Natural killer cell treated with Interleukin-12 subunit alpha and Interleukin-12 subunit beta and Interleukin-15 and Interleukin-18, amount 100 ng/mL, for 72 hours (primary cell): ENCODE results near the gene ZNF549. TPM values are rescaled to one million over a fixed set of nuclear protein-coding genes. Genes with fewer than 3 reads are reported as not detected.
A peak's percentile ranks its signal among the peaks of the same experiment; 100 is the strongest.
"Not testable (repeated sequence)": the region's sequence is repeated elsewhere in the genome, so short reads cannot be mapped to it uniquely, and the experiment has no call there.

Experiments used
- ATAC-seq, 2 donors: fragments of 150-1000 bp; cut with Tn5 transposase in 1 of 2; sonication (Bioruptor Pico), chemical (Tn5 transposase) in 1 of 2; 2 replicates each; pipeline ENCODE4 v1.10.0; 2021
- DNase-seq: peaks from one replicate; pipeline ENCODE4 v3.0.0; 2022; ENCODE audit warnings: low spot score
- H3K27ac Mint-ChIP-seq, 2 donors: 1 replicate in 1 of 2; 2 replicates in 1 of 2; pipeline ENCODE4 v1.8.0; 2022; ENCODE audit warnings: mixed read lengths in 2 of 2, mild to moderate bottlenecking in 1 of 2, moderate library complexity in 1 of 2
- H3K27me3 Mint-ChIP-seq, 2 donors: 1 replicate in 1 of 2; 2 replicates in 1 of 2; pipeline ENCODE4 v1.8.0; 2022; ENCODE audit warnings: mixed read lengths in 2 of 2
- H3K36me3 Mint-ChIP-seq: one replicate; pipeline ENCODE4 v1.8.0; 2022; ENCODE audit warnings: mixed read lengths
- H3K4me1 Mint-ChIP-seq, 2 donors: 1 replicate in 1 of 2; 2 replicates in 1 of 2; pipeline ENCODE4 v1.8.0; 2022; ENCODE audit warnings: low read depth in 2 of 2, mixed read lengths in 2 of 2, mild to moderate bottlenecking in 1 of 2
- H3K4me3 Mint-ChIP-seq: one replicate; pipeline ENCODE4 v1.8.0; 2022; ENCODE audit warnings: mixed read lengths
- H3K9me3 Mint-ChIP-seq: 2 replicates; pipeline ENCODE4 v1.8.0; 2022; ENCODE audit warnings: mixed read lengths
- total RNA-seq, 2 donors: library from RNA; stranded (reverse); gene quantifications; one replicate each; pipeline ENCODE4 v1.2.3, GENCODE V29; 2022

Gene ZNF549
- 1 to 10 TPM; 4.8 to 7.3 TPM for total RNA-seq

GRCh38 chr19:57527136-57527881 lies at the start of gene ZNF549:
ZNF549 (plus strand) TSS chr19:57527356; CDS start chr19:57527574, 218 bp downstream.
- Mint-ChIP-seq H3K27me3 (peaks cover 0 to 7% of the 10 kb centered on the region in 2 donors), H3K36me3 (peaks cover 28% of the 10 kb centered on the region), H3K4me1 (peaks cover 12 to 15% of the 10 kb centered on the region in 2 donors), H3K4me3 (peak within 1 kb of the TSS; percentile 92), H3K9me3 (peaks cover 11% of the 10 kb centered on the region), H3K27ac (peak within 1 kb of the TSS; percentile 72 to 85)
- ATAC-seq (peak; percentile 100), DNase-seq (peak; percentile 92)

DNA sequence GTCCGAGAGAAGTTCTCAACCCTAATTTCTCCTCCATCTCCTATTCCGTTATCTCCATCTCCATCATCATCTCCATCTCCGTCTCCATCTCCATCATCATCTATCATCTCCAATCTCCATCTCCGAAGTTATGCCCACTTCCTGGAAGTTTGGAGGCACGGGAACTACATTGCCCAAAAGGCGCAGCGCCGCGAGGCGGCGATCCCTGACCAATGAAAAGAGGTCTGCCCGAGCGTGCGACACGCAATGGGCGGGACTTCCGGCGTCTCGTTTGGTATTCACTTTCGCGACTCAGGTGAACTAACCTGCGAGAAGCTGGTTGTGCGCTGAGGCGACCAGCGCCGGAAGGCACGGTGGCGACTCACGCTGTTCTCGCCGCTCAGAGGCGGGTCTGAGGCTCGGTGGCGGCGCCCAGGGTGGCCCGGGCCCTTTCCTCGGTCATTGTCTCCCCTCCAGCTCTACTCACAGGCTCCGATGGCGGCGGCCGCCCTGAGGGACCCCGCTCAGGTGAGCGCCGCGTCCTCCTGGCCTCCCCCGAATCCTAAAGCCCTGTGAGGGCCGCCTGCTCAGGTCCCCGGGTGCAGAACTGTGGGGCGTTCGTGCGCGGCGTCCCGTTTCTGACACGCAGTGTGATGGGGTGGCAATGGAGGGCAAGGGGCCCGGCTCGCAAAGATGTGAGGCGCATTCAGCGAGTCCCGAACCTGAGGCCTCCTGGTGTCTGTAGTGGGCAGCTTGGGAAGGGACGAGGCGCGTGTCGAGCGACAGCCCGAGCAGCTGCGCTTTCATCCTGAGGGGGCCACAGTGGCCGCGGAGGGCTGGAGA lies 39.5 kb upstream of the ZNF549 start, which contains the start of gene ZNF419:
Gene ZNF419, plus strand, starts transcription at position 274 of the 822 bp plus-strand sequence. Its CDS starts 201 bp downstream, at position 475.
- H3K9me3 Mint-ChIP-seq = peaks cover 20% of the 10 kb centered on the region
- H3K27ac Mint-ChIP-seq = peak within 1 kb of the TSS; percentile 19 to 70
- peak; percentile 95 to 98 for ATAC-seq
- peak; percentile 89 for DNase-seq
- peak within 1 kb of the TSS; percentile 77 for H3K4me3 Mint-ChIP-seq
- H3K36me3 Mint-ChIP-seq = peaks cover 39% of the 10 kb centered on the region
- not testable (repeated sequence) for H3K27me3 Mint-ChIP-seq
- peaks cover 13 to 15% of the 10 kb centered on the region in 2 donors for H3K4me1 Mint-ChIP-seq

DNA sequence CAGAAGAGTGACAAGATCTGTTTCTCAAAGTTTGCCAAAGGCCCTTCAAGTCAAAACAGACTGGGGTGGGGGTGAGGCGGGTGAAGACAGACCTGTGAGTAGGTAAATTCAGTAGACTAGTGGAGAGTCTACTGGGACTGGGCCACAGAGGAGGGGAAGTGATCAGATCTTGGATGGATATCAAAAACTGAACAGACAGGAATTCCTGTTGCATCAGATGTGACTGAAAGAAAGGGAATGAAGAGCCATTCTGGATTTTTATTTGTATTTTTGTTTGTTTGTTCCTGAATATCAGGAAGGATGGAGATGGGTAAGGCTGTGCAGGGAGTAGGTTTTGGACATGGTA lies 38.9 kb upstream of the ZNF549 start:
- Mint-ChIP-seq H3K36me3 (peaks cover 45% of the 10 kb centered on the region), H3K4me1 (peaks cover 13 to 15% of the 10 kb centered on the region in 2 donors), H3K4me3 (peak overlapping the region; percentile 77), H3K27ac (peak overlapping the region in 1 of 2 donors; percentile 70), H3K9me3 (peaks cover 20% of the 10 kb centered on the region)
- ATAC-seq, DNase-seq, H3K27me3 Mint-ChIP-seq: not testable (repeated sequence)

GRCh38 chr19:57499332-57499679 lies 27.9 kb upstream of the ZNF549 start:
- Mint-ChIP-seq H3K4me1 (peaks cover 20 to 26% of the 10 kb centered on the region in 2 donors), H3K36me3 (peaks cover 63% of the 10 kb centered on the region), H3K9me3 (peaks cover 18% of the 10 kb centered on the region), H3K4me3 (peak overlapping the region; percentile 85), H3K27ac (peak overlapping the region; percentile 48 to 74)
- not testable (repeated sequence) for H3K27me3 Mint-ChIP-seq, ATAC-seq, DNase-seq

DNA sequence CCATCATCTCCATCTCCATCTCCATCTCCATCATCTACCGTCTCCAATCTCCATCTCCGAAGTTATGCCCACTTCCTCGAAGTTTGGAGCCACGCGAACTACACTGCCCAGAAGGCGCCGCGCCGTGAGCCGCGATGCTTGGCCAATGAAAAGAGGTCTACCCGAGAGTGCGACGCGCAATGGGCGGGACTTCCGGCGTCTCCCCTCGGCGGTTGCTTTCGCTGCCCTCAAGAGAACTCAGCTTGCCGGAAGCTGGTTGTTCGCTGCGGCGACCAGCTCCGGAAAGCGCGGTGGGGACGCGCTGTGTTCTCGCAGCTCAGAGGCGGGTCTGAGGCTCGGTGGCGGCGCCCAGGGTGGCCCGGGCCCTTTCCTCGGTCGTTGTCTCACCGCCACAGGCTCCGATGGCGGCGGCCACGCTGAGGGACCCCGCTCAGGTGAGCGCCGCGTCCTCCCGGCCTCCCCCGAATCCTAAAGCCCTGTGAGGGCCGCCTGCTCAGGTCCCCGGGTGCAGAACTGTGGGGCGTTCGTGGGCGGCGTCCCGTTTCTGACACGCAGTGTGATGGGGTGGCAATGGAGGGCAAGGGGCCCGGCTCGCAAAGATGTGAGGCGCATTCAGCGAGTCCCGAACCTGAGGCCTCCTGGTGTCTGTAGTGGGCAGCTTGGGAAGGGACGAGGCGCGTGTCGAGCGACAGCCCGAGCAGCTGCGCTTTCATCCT lies 27.3 kb upstream of the ZNF549 start, which contains the start of gene ZNF773:
Gene ZNF773, plus strand, starts transcription at position 259 of the 716 bp plus-strand sequence. Its CDS starts 143 bp downstream, at position 402.
- H3K27me3 Mint-ChIP-seq = not testable (repeated sequence)
- Mint-ChIP-seq H3K4me3 (peak within 1 kb of the TSS; percentile 85), H3K4me1 (peaks cover 20 to 26% of the 10 kb centered on the region in 2 donors), H3K36me3 (peaks cover 60% of the 10 kb centered on the region), H3K9me3 (peaks cover 18% of the 10 kb centered on the region), H3K27ac (peak within 1 kb of the TSS; percentile 48 to 74)
- DNase-seq (peak; percentile 96), ATAC-seq (peak; percentile 98 to 100)

GRCh38 chr19:57500400-57500799 lies 26.8 kb upstream of the ZNF549 start:
- not testable (repeated sequence) for DNase-seq, ATAC-seq, H3K27me3 Mint-ChIP-seq
- peak overlapping the region; percentile 47 to 74 for H3K27ac Mint-ChIP-seq
- H3K9me3 Mint-ChIP-seq = peaks cover 18% of the 10 kb centered on the region
- peaks cover 20 to 26% of the 10 kb centered on the region in 2 donors for H3K4me1 Mint-ChIP-seq
- H3K4me3 Mint-ChIP-seq = peak overlapping the region; percentile 85
- peaks cover 61% of the 10 kb centered on the region for H3K36me3 Mint-ChIP-seq

DNA sequence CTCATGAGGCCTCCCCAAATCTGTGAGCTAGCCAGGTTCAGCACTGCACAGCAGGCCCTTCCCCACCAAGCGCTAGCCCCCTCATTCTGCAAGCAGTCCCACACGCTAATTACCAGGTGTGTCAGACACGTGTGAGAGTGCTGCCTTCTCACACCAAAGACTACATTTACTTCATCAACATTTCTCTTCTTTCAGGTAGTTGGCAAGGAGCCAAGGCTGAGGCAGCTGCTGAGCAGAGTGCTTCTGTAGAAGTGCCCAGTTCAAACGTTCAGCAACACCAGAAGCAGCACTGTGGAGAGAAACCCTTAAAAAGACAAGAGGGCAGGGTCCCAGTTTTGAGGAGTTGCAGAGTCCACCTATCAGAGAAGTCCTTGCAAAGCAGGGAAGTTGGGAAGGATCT lies 21.0 kb upstream of the ZNF549 start:
- peaks cover 25% of the 10 kb centered on the region for H3K9me3 Mint-ChIP-seq
- no peak overlapping the region for H3K27ac Mint-ChIP-seq
- H3K27me3 Mint-ChIP-seq = no peaks in the 10 kb centered on the region
- H3K4me3 Mint-ChIP-seq = no peak overlapping the region
- H3K4me1 Mint-ChIP-seq = peaks cover 2 to 14% of the 10 kb centered on the region in 2 donors
- no peak for ATAC-seq
- no peak for DNase-seq
- H3K36me3 Mint-ChIP-seq = peaks cover 77% of the 10 kb centered on the region

DNA sequence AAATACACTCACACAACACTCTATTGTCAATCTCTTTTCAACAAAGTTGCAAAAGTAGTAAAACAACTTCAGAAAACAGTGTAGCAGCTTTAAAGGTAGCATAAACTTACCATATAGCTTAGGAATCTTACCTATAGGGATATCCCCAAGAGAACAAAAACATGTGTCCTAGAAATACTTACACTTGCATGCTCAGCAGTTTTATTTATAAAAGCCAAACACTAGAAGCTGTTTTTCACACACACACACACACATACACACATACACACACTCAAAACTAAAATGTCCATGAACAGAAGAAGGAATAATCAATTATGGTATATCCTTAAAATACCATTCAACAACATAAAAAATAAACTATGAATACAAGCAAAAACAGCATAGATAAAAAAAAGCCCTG lies 15.7 kb upstream of the ZNF549 start:
- DNase-seq = no peak
- Mint-ChIP-seq H3K27me3 (no peaks in the 10 kb centered on the region), H3K36me3 (peaks cover 73% of the 10 kb centered on the region), H3K27ac (no peak overlapping the region), H3K9me3 (peaks cover 34% of the 10 kb centered on the region), H3K4me3 (no peak overlapping the region), H3K4me1 (no peaks in the 10 kb centered on the region)
- ATAC-seq = no peak

GRCh38 chr19:57512845-57513244 lies 14.3 kb upstream of the ZNF549 start:
- DNase-seq (no peak), ATAC-seq (no peak)
- Mint-ChIP-seq H3K9me3 (peaks cover 33% of the 10 kb centered on the region), H3K27me3 (no peaks in the 10 kb centered on the region), H3K27ac (no peak overlapping the region), H3K36me3 (peaks cover 68% of the 10 kb centered on the region), H3K4me1 (no peaks in the 10 kb centered on the region), H3K4me3 (no peak overlapping the region)

DNA sequence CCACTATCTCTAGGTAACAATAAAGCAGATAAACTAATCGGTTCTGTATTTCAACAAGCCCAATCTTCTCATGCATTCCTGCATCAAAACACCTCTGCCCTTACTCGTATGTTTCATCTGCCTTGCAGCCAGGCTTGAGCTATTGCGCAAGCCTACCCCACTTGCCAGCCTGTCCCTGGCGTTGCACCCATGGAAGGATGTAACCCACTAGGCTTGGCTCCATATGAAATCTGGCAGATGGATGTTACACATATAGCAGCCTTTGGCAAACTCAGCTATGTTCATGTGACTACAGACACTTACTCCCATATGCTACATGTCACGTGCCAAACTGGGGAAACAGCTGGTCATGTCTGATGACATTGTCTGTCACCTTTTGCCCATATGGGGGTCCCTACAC lies 11.9 kb upstream of the ZNF549 start:
- ATAC-seq = no peak
- no peak overlapping the region for H3K4me3 Mint-ChIP-seq
- H3K27ac Mint-ChIP-seq = no peak overlapping the region
- H3K36me3 Mint-ChIP-seq = peaks cover 48% of the 10 kb centered on the region
- DNase-seq = no peak
- H3K9me3 Mint-ChIP-seq = peaks cover 30% of the 10 kb centered on the region
- H3K4me1 Mint-ChIP-seq = no peaks in the 10 kb centered on the region
- H3K27me3 Mint-ChIP-seq = no peaks in the 10 kb centered on the region

DNA sequence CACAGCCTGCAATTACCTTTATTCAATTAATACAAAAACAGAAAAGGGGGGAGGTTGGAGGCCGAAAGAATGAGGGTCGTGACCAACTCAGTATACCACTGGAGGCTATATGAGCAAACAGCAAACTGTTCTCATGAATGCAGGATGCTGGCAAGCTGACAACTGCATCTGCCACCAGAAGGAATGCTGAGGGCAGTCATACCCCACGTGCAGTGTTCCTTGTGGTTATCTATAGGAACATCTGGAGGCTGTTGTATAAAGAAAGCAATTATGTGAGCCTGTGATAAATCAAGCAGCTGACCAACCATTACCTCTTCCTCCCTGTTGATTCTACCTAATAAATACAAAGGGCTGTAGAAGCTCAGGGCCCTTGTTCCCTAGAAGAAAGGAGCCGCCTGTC lies 9.1 kb upstream of the ZNF549 start:
- H3K36me3 Mint-ChIP-seq = peaks cover 39% of the 10 kb centered on the region
- H3K4me3 Mint-ChIP-seq, DNase-seq, H3K27me3 Mint-ChIP-seq, ATAC-seq, H3K4me1 Mint-ChIP-seq, H3K27ac Mint-ChIP-seq: not testable (repeated sequence)
- H3K9me3 Mint-ChIP-seq = peaks cover 20% of the 10 kb centered on the region

DNA sequence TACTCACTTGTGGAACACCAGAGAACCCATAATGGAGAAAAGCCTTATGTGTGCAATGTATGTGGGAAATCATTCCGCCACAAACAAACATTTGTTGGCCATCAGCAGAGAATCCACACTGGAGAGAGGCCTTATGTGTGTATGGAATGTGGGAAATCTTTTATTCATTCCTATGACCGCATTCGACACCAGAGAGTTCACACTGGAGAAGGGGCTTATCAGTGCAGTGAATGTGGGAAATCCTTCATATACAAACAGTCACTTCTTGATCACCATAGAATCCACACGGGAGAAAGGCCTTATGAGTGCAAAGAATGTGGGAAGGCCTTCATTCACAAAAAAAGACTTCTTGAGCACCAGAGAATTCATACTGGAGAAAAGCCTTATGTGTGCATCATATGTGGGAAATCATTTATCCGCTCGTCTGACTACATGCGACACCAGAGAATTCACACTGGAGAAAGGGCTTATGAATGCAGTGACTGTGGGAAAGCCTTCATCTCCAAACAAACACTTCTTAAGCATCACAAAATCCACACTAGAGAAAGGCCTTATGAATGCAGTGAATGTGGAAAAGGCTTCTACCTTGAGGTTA lies 10.9 kb downstream of the ZNF549 start:
- Mint-ChIP-seq H3K36me3 (peaks cover 92% of the 10 kb centered on the region), H3K4me1 (peaks cover 0 to 4% of the 10 kb centered on the region in 2 donors), H3K9me3 (peaks cover 37% of the 10 kb centered on the region), H3K27me3 (no peaks in the 10 kb centered on the region), H3K4me3 (no peak overlapping the region), H3K27ac (no peak overlapping the region)
- DNase-seq = no peak
- no peak for ATAC-seq

DNA sequence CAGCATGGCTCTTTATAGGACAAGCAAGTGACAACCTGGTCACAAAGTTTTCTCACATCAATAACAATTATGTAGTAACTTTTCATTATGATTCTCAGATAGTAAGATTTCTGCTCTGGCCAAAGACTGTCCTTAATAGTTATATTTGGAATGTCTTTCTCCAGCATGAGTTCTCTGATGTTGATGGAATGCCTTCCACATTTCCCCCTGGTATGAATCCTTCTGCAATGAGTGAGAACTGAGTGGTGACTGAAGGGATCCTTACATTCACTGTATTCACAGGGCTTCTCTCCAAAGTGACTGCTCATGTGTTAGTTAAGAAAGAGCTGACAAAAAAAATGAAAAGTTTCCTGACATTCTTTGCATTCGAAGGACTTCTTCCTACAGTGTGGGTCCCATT lies 19.4 kb downstream of the ZNF549 start:
- Mint-ChIP-seq H3K9me3 (peaks cover 29% of the 10 kb centered on the region), H3K27ac (no peak overlapping the region), H3K27me3 (no peaks in the 10 kb centered on the region), H3K4me1 (no peaks in the 10 kb centered on the region), H3K36me3 (peaks cover 84% of the 10 kb centered on the region), H3K4me3 (no peak overlapping the region)
- no peak for DNase-seq
- ATAC-seq = no peak
